ENCODE results near the gene DST. TPM values are rescaled to one million over a fixed set of nuclear protein-coding genes. Genes with fewer than 3 reads are reported as not detected.

Gene DST
- total RNA-seq, 1 donor from 2014 or later: 259 TPM

DNA sequence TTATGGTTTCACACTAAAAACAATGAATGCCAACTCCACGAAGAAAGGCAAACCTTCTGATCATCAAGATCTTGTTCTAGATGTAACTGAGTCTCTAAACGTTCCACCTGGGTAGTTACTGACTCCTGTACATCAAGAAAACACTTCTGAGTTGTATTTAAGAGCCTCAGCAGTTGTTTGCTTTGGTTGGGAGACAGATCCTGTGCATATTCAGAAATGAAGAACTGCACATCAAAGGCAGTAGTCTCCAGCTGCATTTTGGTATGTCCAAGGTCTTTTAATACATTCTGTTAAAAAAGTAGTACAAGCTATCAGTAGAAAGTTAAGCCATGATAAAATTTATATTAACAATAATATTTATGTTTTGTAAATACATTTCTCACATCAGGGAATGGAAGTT is 41.3 kb downstream of the DST start:
- Mint-ChIP-seq H3K27ac (no peak overlapping the region), H3K4me3 (no peak overlapping the region), H3K27me3 (ENCODE audit: insufficient read depth, low read depth) (no peaks in the 10 kb centered on the region), H3K36me3 (peaks cover 44% of the 10 kb centered on the region), H3K9me3 (no peaks in the 10 kb centered on the region), H3K4me1 (no peaks in the 10 kb centered on the region)
- Histone ChIP-seq H3K4me1 (no peaks in the 10 kb centered on the region), H3K9me3 (ENCODE audit: low read depth) (no peaks in the 10 kb centered on the region), H3K27me3 (no peaks in the 10 kb centered on the region), H2AFZ (replicated peaks) (no peak overlapping the region), H3K79me2 (ENCODE audit: low read depth) (no peaks in the 10 kb centered on the region), H4K20me1 (ENCODE audit: low read depth) (no peaks in the 10 kb centered on the region), H3K9ac (no peak overlapping the region), H3F3A (ENCODE audit: low read depth) (no peaks in the 10 kb centered on the region), H3K4me2 (no peak overlapping the region), H3K4me3 (no peak overlapping the region), H3K36me3 (peaks cover 59% of the 10 kb centered on the region), H3K27ac (no peak overlapping the region)
- no peak for DNase-seq (ENCODE audit: low spot score)
- TF ChIP-seq EZH2 (IDR thresholded peaks at IDR 0.05) (no peak), EZH2phosphoT487 (IDR thresholded peaks at IDR 0.05) (no peak)
- TF ChIP-seq, protein P1, sequence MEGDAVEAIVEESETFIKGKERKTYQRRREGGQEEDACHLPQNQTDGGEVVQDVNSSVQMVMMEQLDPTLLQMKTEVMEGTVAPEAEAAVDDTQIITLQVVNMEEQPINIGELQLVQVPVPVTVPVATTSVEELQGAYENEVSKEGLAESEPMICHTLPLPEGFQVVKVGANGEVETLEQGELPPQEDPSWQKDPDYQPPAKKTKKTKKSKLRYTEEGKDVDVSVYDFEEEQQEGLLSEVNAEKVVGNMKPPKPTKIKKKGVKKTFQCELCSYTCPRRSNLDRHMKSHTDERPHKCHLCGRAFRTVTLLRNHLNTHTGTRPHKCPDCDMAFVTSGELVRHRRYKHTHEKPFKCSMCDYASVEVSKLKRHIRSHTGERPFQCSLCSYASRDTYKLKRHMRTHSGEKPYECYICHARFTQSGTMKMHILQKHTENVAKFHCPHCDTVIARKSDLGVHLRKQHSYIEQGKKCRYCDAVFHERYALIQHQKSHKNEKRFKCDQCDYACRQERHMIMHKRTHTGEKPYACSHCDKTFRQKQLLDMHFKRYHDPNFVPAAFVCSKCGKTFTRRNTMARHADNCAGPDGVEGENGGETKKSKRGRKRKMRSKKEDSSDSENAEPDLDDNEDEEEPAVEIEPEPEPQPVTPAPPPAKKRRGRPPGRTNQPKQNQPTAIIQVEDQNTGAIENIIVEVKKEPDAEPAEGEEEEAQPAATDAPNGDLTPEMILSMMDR (IDR thresholded peaks at IDR 0.05): no peak

DNA sequence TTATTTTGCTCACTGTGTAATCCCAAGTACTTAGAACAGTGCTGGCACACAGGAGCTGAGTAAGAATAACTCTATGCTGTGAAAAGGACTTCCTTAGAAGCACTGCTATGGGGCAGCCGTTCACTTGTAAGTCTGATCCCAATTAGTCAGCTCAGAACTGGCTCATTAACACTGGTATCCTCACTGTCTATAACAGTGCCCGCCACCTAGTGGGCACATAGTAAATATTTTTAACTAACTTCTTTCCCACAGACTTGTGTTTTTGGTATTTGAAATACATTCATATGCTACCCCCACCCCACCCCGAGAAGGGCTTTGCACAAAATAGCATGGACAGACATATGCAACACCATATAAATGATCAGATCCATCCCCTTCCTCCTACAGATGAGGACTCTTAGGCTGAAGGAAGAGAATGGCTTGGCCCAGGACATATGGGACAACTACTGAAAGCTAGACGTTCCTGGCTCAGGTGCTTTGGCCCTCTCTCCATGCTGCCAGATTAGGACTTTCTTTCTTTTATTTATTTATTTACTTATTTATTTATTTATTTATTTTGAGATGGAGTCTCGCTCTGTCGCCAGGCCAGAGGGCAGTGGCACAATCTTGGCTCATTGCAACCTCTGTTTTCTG is 47.1 kb downstream of the DST start:
- Histone ChIP-seq H3K27me3 (no peaks in the 10 kb centered on the region), H3K4me2 (no peak overlapping the region), H3K36me3 (peaks cover 49% of the 10 kb centered on the region), H3K4me3 (no peak overlapping the region), H3K9ac (no peak overlapping the region), H3K4me1 (no peaks in the 10 kb centered on the region), H3K9me3 (ENCODE audit: low read depth) (no peaks in the 10 kb centered on the region), H4K20me1 (ENCODE audit: low read depth) (no peaks in the 10 kb centered on the region), H3K27ac (no peak overlapping the region), H2AFZ (replicated peaks) (no peak overlapping the region), H3K79me2 (ENCODE audit: low read depth) (no peaks in the 10 kb centered on the region), H3F3A (ENCODE audit: low read depth) (peaks cover 11% of the 10 kb centered on the region)
- no peaks in the 10 kb centered on the region for H3K9me3 Mint-ChIP-seq
- H3K4me3 Mint-ChIP-seq: no peak overlapping the region
- no peaks in the 10 kb centered on the region for H3K27me3 Mint-ChIP-seq (ENCODE audit: insufficient read depth, low read depth)
- H3K4me1 Mint-ChIP-seq: peaks cover 2% of the 10 kb centered on the region
- peak; percentile 74 for DNase-seq (ENCODE audit: low spot score)
- H3K27ac Mint-ChIP-seq: peak overlapping the region; percentile 3
- peaks cover 30% of the 10 kb centered on the region for H3K36me3 Mint-ChIP-seq
- TF ChIP-seq EZH2 (IDR thresholded peaks at IDR 0.05) (no peak), EZH2phosphoT487 (IDR thresholded peaks at IDR 0.05) (no peak)
- TF ChIP-seq, protein P1 (IDR thresholded peaks at IDR 0.05): peak; percentile 70

DNA sequence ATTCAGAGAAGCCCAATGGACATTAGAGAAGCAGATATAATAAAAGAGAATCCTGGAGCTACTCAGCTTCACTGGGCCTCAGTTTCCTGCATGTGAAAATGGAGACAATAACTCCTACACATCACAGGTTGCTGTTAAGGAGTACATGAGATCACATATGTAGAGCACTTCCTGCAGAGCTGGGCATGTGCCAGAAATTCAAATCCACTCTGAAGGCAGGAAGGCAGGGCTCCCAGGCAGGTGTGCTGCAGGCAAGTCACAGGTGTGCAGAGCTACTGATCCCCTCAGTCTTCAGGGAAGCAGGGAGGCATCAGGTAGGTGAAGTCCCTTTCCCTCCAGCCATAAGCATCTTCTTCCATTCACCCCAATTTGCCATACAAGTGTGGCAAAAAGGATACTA is 48.0 kb downstream of the DST start:
- H2AFZ ChIP-seq (replicated peaks): no peak overlapping the region
- H3K27ac Mint-ChIP-seq: no peak overlapping the region
- peaks cover 4% of the 10 kb centered on the region for H3K4me1 Mint-ChIP-seq
- no peak overlapping the region for H3K27ac ChIP-seq
- no peak overlapping the region for H3K4me2 ChIP-seq
- no peaks in the 10 kb centered on the region for H3K27me3 ChIP-seq
- H3F3A ChIP-seq (ENCODE audit: low read depth): peaks cover 11% of the 10 kb centered on the region
- H3K36me3 ChIP-seq: peaks cover 47% of the 10 kb centered on the region
- H3K4me1 ChIP-seq: no peaks in the 10 kb centered on the region
- no peaks in the 10 kb centered on the region for H3K9me3 Mint-ChIP-seq
- H3K9ac ChIP-seq: no peak overlapping the region
- H3K36me3 Mint-ChIP-seq: peaks cover 27% of the 10 kb centered on the region
- TF ChIP-seq EZH2phosphoT487 (IDR thresholded peaks at IDR 0.05): no peak
- TF ChIP-seq EZH2 (IDR thresholded peaks at IDR 0.05): no peak
- TF ChIP-seq, protein P1 (IDR thresholded peaks at IDR 0.05): no peak
- no peaks in the 10 kb centered on the region for H3K79me2 ChIP-seq (ENCODE audit: low read depth)
- no peaks in the 10 kb centered on the region for H3K27me3 Mint-ChIP-seq (ENCODE audit: insufficient read depth, low read depth)
- H3K9me3 ChIP-seq (ENCODE audit: low read depth): no peaks in the 10 kb centered on the region
- H3K4me3 Mint-ChIP-seq: no peak overlapping the region
- H3K4me3 ChIP-seq: no peak overlapping the region
- no peaks in the 10 kb centered on the region for H4K20me1 ChIP-seq (ENCODE audit: low read depth)
- DNase-seq (ENCODE audit: low spot score): no peak
